ENCODE measurements around the gene PODN.

The PODN gene

DNA sequence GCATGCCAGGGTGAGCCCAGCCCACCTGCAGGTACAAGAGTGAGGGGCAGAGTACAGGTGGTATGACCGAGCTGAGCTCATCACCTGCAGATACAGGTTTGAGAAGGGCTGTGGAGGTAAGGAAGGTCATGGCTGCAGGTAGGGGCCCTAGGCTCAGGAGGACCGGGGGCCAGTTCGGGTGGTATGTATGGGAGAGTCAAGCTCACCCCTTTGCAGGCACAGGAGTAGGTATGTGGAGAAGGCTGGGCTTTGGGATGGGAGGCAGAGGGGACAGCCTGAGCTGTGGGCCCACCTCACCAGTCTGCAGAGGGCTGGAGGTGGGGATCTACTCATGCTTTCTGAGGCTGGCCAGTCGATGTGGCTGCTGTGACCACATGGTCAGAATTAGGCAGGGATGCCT, 17.2 kb downstream of the PODN start:
- H3K4me1 ChIP-seq (ENCODE audit: insufficient read depth, low read length, severe bottlenecking) = no peaks in the 10 kb centered on the region
- no peaks in the 10 kb centered on the region for H3K79me2 ChIP-seq (ENCODE audit: insufficient read depth, low read length)
- H3K27ac ChIP-seq (ENCODE audit: low read depth, low read length, poor library complexity, severe bottlenecking) = no peak overlapping the region
- no peaks in the 10 kb centered on the region for H3K9me2 ChIP-seq (ENCODE audit: low read depth, low read length)
- H3K9me3 ChIP-seq (ENCODE audit: low read length) = no peaks in the 10 kb centered on the region
- no peak overlapping the region for H3K9ac ChIP-seq (ENCODE audit: low read length)
- no peaks in the 10 kb centered on the region for H3K36me3 ChIP-seq (ENCODE audit: insufficient read depth, low read length)
- no peak overlapping the region for H2AFZ ChIP-seq (ENCODE audit: low read length)
- H3K27me3 ChIP-seq (ENCODE audit: insufficient read depth, low read length) = peaks cover 4% of the 10 kb centered on the region
- H4K20me1 ChIP-seq (ENCODE audit: insufficient read depth, low read length) = no peaks in the 10 kb centered on the region
- no peaks in the 10 kb centered on the region for H3F3A ChIP-seq (ENCODE audit: insufficient read depth, low read length)
- TF ChIP-seq EZH2 (IDR thresholded peaks at IDR 0.05; ENCODE audit: borderline replicate concordance, low read length) = no peak
- TF ChIP-seq, protein P1, sequence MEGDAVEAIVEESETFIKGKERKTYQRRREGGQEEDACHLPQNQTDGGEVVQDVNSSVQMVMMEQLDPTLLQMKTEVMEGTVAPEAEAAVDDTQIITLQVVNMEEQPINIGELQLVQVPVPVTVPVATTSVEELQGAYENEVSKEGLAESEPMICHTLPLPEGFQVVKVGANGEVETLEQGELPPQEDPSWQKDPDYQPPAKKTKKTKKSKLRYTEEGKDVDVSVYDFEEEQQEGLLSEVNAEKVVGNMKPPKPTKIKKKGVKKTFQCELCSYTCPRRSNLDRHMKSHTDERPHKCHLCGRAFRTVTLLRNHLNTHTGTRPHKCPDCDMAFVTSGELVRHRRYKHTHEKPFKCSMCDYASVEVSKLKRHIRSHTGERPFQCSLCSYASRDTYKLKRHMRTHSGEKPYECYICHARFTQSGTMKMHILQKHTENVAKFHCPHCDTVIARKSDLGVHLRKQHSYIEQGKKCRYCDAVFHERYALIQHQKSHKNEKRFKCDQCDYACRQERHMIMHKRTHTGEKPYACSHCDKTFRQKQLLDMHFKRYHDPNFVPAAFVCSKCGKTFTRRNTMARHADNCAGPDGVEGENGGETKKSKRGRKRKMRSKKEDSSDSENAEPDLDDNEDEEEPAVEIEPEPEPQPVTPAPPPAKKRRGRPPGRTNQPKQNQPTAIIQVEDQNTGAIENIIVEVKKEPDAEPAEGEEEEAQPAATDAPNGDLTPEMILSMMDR (IDR thresholded peaks at IDR 0.05; ENCODE audit: low read length) = no peak
- no peak overlapping the region for H3K4me2 ChIP-seq (ENCODE audit: low read length)
- H3K4me3 ChIP-seq (ENCODE audit: low read depth, low read length, poor library complexity, severe bottlenecking) = no peak overlapping the region

DNA sequence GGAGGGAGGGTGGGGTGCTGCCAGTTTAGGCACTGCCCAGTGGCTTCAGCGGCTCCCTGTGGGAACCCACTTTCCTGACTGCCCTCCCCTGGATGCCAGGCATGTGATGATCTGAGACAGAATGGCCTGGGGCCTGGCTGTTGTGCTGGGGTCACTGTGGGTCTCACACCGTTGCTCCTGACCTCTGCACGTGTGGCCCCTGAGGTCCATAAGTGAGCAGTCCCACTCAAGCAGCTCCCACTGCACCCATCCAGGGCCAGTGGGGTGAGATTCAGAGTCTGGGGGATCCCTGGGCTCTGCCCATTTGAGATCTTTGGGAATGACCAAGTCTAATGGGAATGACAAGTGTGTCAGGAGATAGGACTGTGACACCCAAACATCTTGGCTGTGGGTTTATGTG, 18.0 kb downstream of the PODN start:
- Histone ChIP-seq H3F3A (ENCODE audit: insufficient read depth, low read length) (no peaks in the 10 kb centered on the region), H3K79me2 (ENCODE audit: insufficient read depth, low read length) (no peaks in the 10 kb centered on the region), H3K36me3 (ENCODE audit: insufficient read depth, low read length) (no peaks in the 10 kb centered on the region), H3K9me3 (ENCODE audit: low read length) (no peaks in the 10 kb centered on the region), H3K4me1 (ENCODE audit: insufficient read depth, low read length, severe bottlenecking) (no peaks in the 10 kb centered on the region), H3K9ac (ENCODE audit: low read length) (no peak overlapping the region), H3K27me3 (ENCODE audit: insufficient read depth, low read length) (peaks cover 4% of the 10 kb centered on the region), H3K4me3 (ENCODE audit: low read depth, low read length, poor library complexity, severe bottlenecking) (no peak overlapping the region), H4K20me1 (ENCODE audit: insufficient read depth, low read length) (no peaks in the 10 kb centered on the region), H3K9me2 (ENCODE audit: low read depth, low read length) (no peaks in the 10 kb centered on the region), H3K4me2 (ENCODE audit: low read length) (no peak overlapping the region), H3K27ac (ENCODE audit: low read depth, low read length, poor library complexity, severe bottlenecking) (no peak overlapping the region), H2AFZ (ENCODE audit: low read length) (no peak overlapping the region)
- TF ChIP-seq, protein P1 (IDR thresholded peaks at IDR 0.05; ENCODE audit: low read length) = no peak
- no peak for TF ChIP-seq EZH2 (IDR thresholded peaks at IDR 0.05; ENCODE audit: borderline replicate concordance, low read length)

DNA sequence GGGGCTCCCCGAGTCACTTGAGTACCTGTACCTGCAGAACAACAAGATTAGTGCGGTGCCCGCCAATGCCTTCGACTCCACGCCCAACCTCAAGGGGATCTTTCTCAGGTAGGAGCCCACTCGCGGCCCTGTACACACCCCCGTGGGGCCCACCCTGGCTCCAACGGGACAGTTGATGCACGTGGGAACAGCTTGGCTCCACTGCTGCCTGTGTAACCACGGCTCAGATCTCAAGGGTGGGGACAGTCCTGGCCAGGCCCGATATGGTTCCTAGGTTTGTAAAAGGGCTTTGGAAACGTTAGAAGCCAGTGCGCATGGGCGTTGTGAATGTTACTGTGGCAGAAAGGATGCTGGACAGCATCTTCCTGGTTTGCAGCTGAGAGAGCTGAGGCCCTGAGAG, 18.8 kb downstream of the PODN start:
- H3K36me3 ChIP-seq (ENCODE audit: insufficient read depth, low read length) = no peaks in the 10 kb centered on the region
- no peaks in the 10 kb centered on the region for H3K9me3 ChIP-seq (ENCODE audit: low read length)
- no peak overlapping the region for H3K27ac ChIP-seq (ENCODE audit: low read depth, low read length, poor library complexity, severe bottlenecking)
- H3K4me3 ChIP-seq (ENCODE audit: low read depth, low read length, poor library complexity, severe bottlenecking) = no peak overlapping the region
- H3K79me2 ChIP-seq (ENCODE audit: insufficient read depth, low read length) = no peaks in the 10 kb centered on the region
- no peak overlapping the region for H3K4me2 ChIP-seq (ENCODE audit: low read length)
- H2AFZ ChIP-seq (ENCODE audit: low read length) = no peak overlapping the region
- H3K9ac ChIP-seq (ENCODE audit: low read length) = no peak overlapping the region
- no peaks in the 10 kb centered on the region for H4K20me1 ChIP-seq (ENCODE audit: insufficient read depth, low read length)
- H3F3A ChIP-seq (ENCODE audit: insufficient read depth, low read length) = no peaks in the 10 kb centered on the region
- no peak for TF ChIP-seq EZH2 (IDR thresholded peaks at IDR 0.05; ENCODE audit: borderline replicate concordance, low read length)
- TF ChIP-seq, protein P1 (IDR thresholded peaks at IDR 0.05; ENCODE audit: low read length) = no peak
- no peaks in the 10 kb centered on the region for H3K9me2 ChIP-seq (ENCODE audit: low read depth, low read length)
- H3K4me1 ChIP-seq (ENCODE audit: insufficient read depth, low read length, severe bottlenecking) = no peaks in the 10 kb centered on the region
- peaks cover 4% of the 10 kb centered on the region for H3K27me3 ChIP-seq (ENCODE audit: insufficient read depth, low read length)

Measured in OCI-LY1 (cell line).